GM12873 (cell line): Measurements from ENCODE around the gene RBMS3.

Source experiments
- TF ChIP-seq, protein P1 (sequence below): IDR thresholded peaks from 2 replicates; pipeline ENCODE4 v1.5.1; 2012; ENCODE audit warnings: low read depth, mild to moderate bottlenecking, moderate library complexity, low read length, control low read depth; ENCODE audit not compliant: insufficient read depth; ENCODE audit errors: missing control alignments

Gene RBMS3

DNA sequence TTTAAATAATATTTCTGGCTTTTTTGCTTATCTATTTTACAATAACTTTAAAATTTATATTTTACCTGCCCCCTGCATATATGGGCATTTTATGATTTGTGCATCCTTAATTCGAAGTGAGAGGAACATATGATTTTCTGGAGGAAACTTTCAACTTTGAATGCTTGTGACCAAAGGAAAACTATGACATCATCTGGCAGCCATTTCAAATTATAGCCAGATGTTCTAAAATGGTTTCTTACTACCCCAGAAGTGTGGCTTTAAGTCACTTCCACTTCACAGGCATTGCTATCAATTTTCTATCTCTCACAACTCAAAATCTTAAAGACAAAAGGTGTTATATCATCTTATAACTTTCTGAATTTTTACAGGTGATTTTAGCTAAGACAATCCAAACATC lies 508.8 kb downstream of the RBMS3 start:
- TF ChIP-seq, protein P1, sequence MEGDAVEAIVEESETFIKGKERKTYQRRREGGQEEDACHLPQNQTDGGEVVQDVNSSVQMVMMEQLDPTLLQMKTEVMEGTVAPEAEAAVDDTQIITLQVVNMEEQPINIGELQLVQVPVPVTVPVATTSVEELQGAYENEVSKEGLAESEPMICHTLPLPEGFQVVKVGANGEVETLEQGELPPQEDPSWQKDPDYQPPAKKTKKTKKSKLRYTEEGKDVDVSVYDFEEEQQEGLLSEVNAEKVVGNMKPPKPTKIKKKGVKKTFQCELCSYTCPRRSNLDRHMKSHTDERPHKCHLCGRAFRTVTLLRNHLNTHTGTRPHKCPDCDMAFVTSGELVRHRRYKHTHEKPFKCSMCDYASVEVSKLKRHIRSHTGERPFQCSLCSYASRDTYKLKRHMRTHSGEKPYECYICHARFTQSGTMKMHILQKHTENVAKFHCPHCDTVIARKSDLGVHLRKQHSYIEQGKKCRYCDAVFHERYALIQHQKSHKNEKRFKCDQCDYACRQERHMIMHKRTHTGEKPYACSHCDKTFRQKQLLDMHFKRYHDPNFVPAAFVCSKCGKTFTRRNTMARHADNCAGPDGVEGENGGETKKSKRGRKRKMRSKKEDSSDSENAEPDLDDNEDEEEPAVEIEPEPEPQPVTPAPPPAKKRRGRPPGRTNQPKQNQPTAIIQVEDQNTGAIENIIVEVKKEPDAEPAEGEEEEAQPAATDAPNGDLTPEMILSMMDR = no peak

DNA sequence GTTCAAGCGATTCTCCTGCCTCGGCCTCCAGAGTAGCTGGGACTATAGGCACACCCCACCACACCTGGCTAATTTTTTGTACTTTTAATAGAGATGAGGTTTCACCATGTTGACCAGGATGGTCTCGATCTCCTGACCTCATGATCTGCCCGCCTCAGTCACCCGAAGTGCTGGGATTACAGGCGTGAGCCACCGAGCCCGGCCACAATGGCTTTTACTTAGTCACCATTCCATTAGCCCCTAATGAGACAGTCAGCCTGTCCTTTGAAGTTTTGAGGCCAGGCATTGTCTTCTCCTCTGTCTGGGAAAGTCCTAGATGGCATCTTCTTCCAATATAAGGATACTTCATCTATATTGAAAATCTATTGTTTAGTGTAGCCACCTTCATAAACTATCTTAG lies 515.9 kb downstream of the RBMS3 start:
- TF ChIP-seq, protein P1 = no peak

DNA sequence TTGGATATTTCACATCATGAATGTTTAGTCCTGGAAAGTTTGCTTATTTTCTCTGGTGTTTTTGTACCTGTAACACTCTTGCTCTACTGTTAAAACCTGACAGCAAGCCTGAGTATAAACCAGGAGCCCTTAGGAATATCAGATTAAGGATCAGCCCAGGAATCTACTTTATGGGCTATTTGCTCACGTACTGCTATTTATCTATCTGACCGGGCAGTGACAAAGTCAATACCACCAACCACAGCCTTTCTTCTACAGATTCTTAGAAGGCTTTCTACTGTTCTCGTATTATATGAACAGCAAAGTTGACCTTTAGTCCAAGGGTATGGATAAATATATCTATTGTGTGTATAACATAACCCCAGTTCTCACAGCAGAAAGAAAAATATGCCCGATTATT lies 521.2 kb downstream of the RBMS3 start:
- TF ChIP-seq, protein P1 = no peak

DNA sequence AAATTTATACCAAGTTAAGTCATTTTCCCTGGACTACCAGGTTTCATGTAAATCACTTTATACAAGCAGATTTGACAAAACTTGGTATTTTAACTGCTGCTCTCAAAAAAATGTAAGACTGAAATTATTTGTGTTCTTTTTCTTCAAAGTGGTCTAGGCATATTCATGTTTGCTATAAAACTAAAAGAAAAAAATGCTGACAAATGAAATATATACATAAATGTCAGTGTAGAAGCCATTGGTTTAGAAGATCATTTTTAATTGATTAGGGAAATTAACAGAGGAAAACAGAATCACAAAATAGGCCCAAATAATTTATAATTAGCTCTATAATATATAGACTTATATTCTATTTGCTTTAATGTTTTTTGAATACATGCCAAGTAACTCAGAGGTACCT lies 523.2 kb downstream of the RBMS3 start:
- TF ChIP-seq, protein P1 = no peak

DNA sequence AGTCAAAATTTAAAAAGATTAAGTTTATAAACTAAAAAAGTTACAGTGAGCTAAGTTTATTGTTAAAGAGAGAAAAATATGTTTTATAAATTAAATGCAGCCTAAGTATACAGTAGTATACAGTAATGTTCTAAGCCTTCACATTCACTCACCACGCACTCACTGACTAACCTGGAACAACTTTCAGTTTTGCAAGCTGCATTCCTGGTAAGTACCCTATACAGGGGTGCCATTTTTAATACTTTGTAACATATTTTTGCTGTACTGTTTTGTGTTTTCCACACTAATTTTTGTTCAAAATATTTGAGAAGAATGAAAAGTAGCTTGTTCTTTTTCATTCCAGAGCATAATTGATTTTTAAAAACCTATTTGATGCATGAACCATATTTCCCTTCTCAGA lies 524.9 kb downstream of the RBMS3 start:
- TF ChIP-seq, protein P1 = no peak

DNA sequence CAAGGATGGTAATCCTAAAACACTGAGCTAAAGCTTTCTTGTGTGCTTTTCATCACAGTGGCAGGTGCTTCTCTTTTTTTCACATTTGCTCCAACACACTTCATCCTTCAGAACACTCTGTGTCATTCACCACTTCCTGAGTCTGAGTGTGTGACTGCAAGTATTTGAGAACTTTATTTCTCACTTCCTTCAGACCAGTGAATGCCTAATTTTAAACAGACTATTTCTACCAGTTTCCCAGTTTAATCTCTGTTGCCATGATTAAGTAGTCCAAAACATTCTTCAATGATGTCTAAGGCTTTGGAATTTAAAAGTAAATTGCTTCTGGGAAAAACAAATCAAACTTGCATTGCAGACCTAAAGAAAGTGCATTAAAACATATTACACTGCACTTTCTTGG lies 541.2 kb downstream of the RBMS3 start:
- TF ChIP-seq, protein P1 = no peak

DNA sequence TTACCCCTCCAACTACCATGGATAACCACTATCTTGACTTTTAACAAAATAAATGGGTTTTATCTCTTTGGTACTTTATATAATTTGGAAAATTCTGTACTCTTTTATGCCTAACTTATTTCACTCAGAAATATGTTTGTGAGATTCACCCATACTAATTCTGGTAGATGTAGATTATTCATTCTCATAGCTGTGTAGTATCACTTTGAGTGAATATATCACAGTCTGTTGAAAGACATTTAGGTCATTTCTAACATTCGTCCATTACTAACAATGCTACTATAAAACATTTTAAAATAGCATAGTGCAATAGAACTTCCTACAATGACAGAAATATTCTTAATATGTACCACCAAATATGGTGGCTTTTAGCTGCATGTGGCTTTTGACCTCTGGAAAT lies 542.4 kb downstream of the RBMS3 start:
- TF ChIP-seq, protein P1 = no peak

DNA sequence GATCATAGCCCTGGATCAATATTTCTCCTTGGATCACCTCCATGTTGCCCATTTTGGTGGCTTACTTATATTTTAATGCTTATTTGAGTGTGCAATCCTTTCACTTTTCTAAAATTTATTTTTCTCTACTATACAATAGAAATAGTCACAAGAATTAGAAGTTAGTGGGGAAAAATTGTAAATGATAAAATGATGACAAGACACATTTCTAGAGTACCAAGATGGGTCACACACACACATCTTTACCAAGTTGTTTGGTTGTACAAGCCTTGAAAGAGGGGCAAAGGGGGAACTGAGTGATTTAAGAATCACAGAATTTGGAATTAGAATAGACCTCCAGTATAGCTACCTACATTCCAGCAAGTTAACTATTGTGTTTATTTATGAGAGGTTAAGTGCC lies 545.8 kb downstream of the RBMS3 start:
- TF ChIP-seq, protein P1 = no peak
